ENCODE results near the gene AMPD3. TPM values are rescaled to one million over a fixed set of nuclear protein-coding genes. Genes with fewer than 3 reads are reported as not detected.

Gene AMPD3
- total and polyA plus RNA-seq, 2 donors (not counting 1 experiment from before 2014, with no cell fraction given): 40.1 to 85.5 TPM

DNA sequence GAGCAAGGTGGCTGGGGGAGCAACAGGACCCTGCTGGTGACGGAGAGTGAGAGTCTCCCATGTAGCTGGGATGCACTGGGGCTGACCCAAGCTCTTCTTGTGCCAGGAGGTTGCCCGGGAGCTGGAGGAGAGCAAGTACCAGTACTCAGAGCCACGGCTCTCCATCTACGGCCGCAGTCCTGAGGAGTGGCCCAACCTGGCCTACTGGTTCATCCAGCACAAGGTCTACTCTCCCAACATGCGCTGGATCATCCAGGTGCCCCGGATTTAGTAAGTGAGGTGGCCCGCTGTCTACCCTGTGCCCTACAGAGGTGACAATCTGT lies 40.4 kb downstream of the AMPD3 start:
- no peaks in the 10 kb centered on the region for H3K9me3 Mint-ChIP-seq (ENCODE audit: insufficient read depth)
- Histone ChIP-seq H3K79me2 (ENCODE audit: control insufficient read depth, insufficient read depth, low read length) (peaks cover 37% of the 10 kb centered on the region), H3K36me3 (replicated peaks in 1 of 2; ENCODE audit: control extremely low read depth in 1 of 2, control insufficient read depth in 1 of 2, extremely low read depth in 1 of 2, insufficient read depth in 2 of 2, low read length in 1 of 2) (peaks cover 9 to 100% of the 10 kb centered on the region in 2 experiments), H3K4me2 (replicated peaks; ENCODE audit: low read depth, low read length, poor library complexity, severe bottlenecking) (no peak overlapping the region), H3K27me3 (replicated peaks in 1 of 4; ENCODE audit: control extremely low read depth in 1 of 4, control insufficient read depth in 3 of 4, insufficient read depth in 4 of 4, low read length in 3 of 4) (no peaks in the 10 kb centered on the region), H3K27ac (ENCODE audit: low read length in 2 of 2) (peak overlapping the region in 1 of 2 donors; percentile 17), H2AFZ (ENCODE audit: insufficient read depth, low read depth, low read length, poor library complexity, severe bottlenecking) (no peak overlapping the region), H3K4me1 (ENCODE audit: control insufficient read depth in 2 of 2, insufficient read depth in 2 of 2, low read length in 2 of 2) (peaks cover 0 to 5% of the 10 kb centered on the region in 2 donors), H4K20me1 (ENCODE audit: control insufficient read depth, insufficient read depth, low read length, poor library complexity, severe bottlenecking) (peaks cover 8% of the 10 kb centered on the region), H3K9me3 (ENCODE audit: control extremely low read depth in 1 of 3, control insufficient read depth in 2 of 3, insufficient read depth in 1 of 3, low read length in 2 of 3) (no peaks in the 10 kb centered on the region), H3K4me3 (ENCODE audit: control extremely low read depth in 1 of 5, extremely low read depth in 1 of 5, insufficient read depth in 1 of 5, low read depth in 2 of 5, low read length in 4 of 5) (no peak overlapping the region), H3K9ac (ENCODE audit: low read length) (no peak overlapping the region)
- ATAC-seq (ENCODE audit: low read depth) (no peak), DNase-seq (no peak)
- no peaks in the 10 kb centered on the region for H3K27me3 Mint-ChIP-seq
- TF ChIP-seq, protein P1, sequence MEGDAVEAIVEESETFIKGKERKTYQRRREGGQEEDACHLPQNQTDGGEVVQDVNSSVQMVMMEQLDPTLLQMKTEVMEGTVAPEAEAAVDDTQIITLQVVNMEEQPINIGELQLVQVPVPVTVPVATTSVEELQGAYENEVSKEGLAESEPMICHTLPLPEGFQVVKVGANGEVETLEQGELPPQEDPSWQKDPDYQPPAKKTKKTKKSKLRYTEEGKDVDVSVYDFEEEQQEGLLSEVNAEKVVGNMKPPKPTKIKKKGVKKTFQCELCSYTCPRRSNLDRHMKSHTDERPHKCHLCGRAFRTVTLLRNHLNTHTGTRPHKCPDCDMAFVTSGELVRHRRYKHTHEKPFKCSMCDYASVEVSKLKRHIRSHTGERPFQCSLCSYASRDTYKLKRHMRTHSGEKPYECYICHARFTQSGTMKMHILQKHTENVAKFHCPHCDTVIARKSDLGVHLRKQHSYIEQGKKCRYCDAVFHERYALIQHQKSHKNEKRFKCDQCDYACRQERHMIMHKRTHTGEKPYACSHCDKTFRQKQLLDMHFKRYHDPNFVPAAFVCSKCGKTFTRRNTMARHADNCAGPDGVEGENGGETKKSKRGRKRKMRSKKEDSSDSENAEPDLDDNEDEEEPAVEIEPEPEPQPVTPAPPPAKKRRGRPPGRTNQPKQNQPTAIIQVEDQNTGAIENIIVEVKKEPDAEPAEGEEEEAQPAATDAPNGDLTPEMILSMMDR (IDR thresholded peaks at IDR 0.05): no peak
- no peak for TF ChIP-seq EZH2 (IDR thresholded peaks at IDR 0.05; ENCODE audit: borderline replicate concordance, insufficient read depth, low read depth, low read length, poor library complexity, severe bottlenecking)
- no peak overlapping the region for H3K27ac Mint-ChIP-seq
- ChIA-PET POLR2A (interaction anchor here (0.6 kb wide), 1 partner anchor 81 kb away, joined by 4 read pairs; no protein-coding TSS in a partner anchor), CTCF (interaction anchor here (2.1 kb wide), 1 partner anchor 19 kb away, joined by 5 read pairs; no protein-coding TSS in a partner anchor)
- intact Hi-C loops (cut with micrococcal nuclease): no loop called here
- 100% methylated on average over 4 of the region's 8 CpGs for WGBS (ENCODE audit: insufficient coverage)
- no peak overlapping the region for H3K4me3 Mint-ChIP-seq
- H3K4me1 Mint-ChIP-seq: peaks cover 2% of the 10 kb centered on the region

DNA sequence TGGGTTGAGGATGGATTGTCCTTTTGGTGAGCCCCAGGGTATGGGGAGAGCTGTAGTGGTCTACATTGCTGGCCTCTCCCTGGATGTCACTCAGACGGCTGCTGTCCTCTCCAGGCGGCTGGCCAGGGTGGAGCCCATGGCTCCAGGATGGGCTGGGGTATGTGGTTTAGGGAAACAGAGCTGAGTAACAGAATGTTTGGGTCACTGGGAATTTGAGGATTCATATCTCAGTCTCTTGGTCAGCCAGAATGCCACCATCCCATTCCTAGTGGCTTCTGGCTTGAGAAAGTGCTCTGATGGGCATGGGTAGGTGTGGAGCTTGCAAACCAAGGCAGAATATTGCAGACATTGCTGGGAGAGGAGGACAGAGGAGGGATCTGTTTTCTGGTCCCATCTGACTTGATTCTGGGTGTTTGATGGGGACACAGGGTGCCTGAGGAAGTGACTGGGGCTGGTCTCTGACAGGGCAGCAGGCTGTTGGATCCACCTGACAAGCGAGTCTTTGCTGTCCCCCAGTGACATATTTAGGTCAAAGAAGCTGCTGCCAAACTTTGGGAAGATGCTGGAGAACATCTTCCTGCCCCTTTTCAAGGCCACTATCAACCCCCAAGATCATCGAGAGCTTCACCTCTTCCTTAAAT lies 41.4 kb downstream of the AMPD3 start:
- peaks cover 8% of the 10 kb centered on the region for H4K20me1 ChIP-seq (ENCODE audit: control insufficient read depth, insufficient read depth, low read length, poor library complexity, severe bottlenecking)
- no peaks in the 10 kb centered on the region for H3K9me3 ChIP-seq (ENCODE audit: control extremely low read depth in 1 of 3, control insufficient read depth in 2 of 3, insufficient read depth in 1 of 3, low read length in 2 of 3)
- no peaks in the 10 kb centered on the region for H3K4me1 ChIP-seq (ENCODE audit: control insufficient read depth in 2 of 2, insufficient read depth in 2 of 2, low read length in 2 of 2)
- intact Hi-C loops (cut with micrococcal nuclease): no loop called here
- no peaks in the 10 kb centered on the region for H3K9me3 Mint-ChIP-seq (ENCODE audit: insufficient read depth)
- H3K36me3 ChIP-seq (replicated peaks in 1 of 2; ENCODE audit: control extremely low read depth in 1 of 2, control insufficient read depth in 1 of 2, extremely low read depth in 1 of 2, insufficient read depth in 2 of 2, low read length in 1 of 2): peaks cover 9 to 100% of the 10 kb centered on the region in 2 experiments
- H3K27me3 Mint-ChIP-seq: no peaks in the 10 kb centered on the region
- H3K27me3 ChIP-seq (replicated peaks in 1 of 4; ENCODE audit: control extremely low read depth in 1 of 4, control insufficient read depth in 3 of 4, insufficient read depth in 4 of 4, low read length in 3 of 4): no peaks in the 10 kb centered on the region
- H3K4me1 Mint-ChIP-seq: peaks cover 3% of the 10 kb centered on the region
- CTCF ChIA-PET: interaction anchor here (0.9 to 2.1 kb wide), 3 partner anchors 9 to 237 kb away, joined by 3 to 5 read pairs (median 3); no protein-coding TSS in a partner anchor
- POLR2A ChIA-PET: no interaction called here
- peaks cover 27% of the 10 kb centered on the region for H3K79me2 ChIP-seq (ENCODE audit: control insufficient read depth, insufficient read depth, low read length)
- WGBS (ENCODE audit: insufficient coverage): 100% methylated on average over 3 of the region's 4 CpGs
- DNase-seq (no peak), ATAC-seq (ENCODE audit: low read depth) (no peak)
- no peak overlapping the region for H3K4me3 Mint-ChIP-seq
- H3K9ac ChIP-seq (ENCODE audit: low read length): no peak overlapping the region
- TF ChIP-seq, protein P1 (IDR thresholded peaks at IDR 0.05): no peak
- no peak for TF ChIP-seq EZH2 (IDR thresholded peaks at IDR 0.05; ENCODE audit: borderline replicate concordance, insufficient read depth, low read depth, low read length, poor library complexity, severe bottlenecking)
- H3K4me3 ChIP-seq (ENCODE audit: control extremely low read depth in 1 of 5, extremely low read depth in 1 of 5, insufficient read depth in 1 of 5, low read depth in 2 of 5, low read length in 4 of 5): no peak overlapping the region
- peak overlapping the region; percentile 39 for H3K27ac Mint-ChIP-seq
- H2AFZ ChIP-seq (ENCODE audit: insufficient read depth, low read depth, low read length, poor library complexity, severe bottlenecking): no peak overlapping the region
- no peak overlapping the region for H3K27ac ChIP-seq (ENCODE audit: low read length in 2 of 2)
- no peak overlapping the region for H3K4me2 ChIP-seq (replicated peaks; ENCODE audit: low read depth, low read length, poor library complexity, severe bottlenecking)
